GM12801 (cell line): ENCODE data around the gene SUPT7L.

Source experiments
- CTCF ChIP-seq: IDR thresholded peaks from one replicate; pipeline ENCODE4 v1.5.1; 2011; ENCODE audit warnings: control low read depth; ENCODE audit not compliant: insufficient read length; ENCODE audit errors: extremely low read depth

Gene SUPT7L

DNA sequence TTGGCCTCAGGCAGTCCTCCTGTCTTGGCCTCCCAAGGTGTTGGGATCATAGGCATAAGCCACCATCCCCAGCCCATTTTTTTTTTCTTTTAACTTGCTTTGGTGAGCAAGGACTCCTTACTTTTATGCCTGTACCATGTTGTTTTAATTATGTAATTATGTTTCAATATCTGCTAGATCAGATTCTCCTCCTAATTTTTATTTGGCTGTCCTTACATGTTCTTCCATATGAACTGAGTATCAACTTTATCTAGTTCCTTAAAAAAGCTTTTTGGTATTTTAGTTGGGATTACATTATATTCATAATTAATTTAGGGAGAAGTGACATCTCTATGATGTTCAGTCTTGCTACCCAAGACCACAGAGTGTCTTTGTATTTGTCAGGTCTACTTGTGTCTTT lies 18.2 kb downstream of the SUPT7L start:
- TF ChIP-seq CTCF: no peak

GRCh38 chr2:27640722-27641245 lies 22.6 kb downstream of the SUPT7L start:
- no peak for TF ChIP-seq CTCF

- no peak for TF ChIP-seq CTCF
Measured at GRCh38 chr2:27638709-27639108, 24.7 kb downstream of the SUPT7L start.

GRCh38 chr2:27638037-27638637 lies 25.3 kb downstream of the SUPT7L start:
- no peak for TF ChIP-seq CTCF

GRCh38 chr2:27636766-27637165 lies 26.6 kb downstream of the SUPT7L start:
- TF ChIP-seq CTCF: no peak

GRCh38 chr2:27634291-27634690 lies 29.1 kb downstream of the SUPT7L start:
- TF ChIP-seq CTCF: no peak

GRCh38 chr2:27628767-27629709 lies 34.4 kb downstream of the SUPT7L start, which contains the start of the genes CCDC121 and GPN1:
TSS of gene CCDC121 (minus strand) at chr2:27629012. CDS start at chr2:27627799, 1,213 bp downstream.
TSS of gene GPN1 (plus strand) at chr2:27629050. CDS start at chr2:27629059, 9 bp downstream.
- TF ChIP-seq CTCF: no peak
